B cell (primary cell): ENCODE measurements around the gene PDIA2. TPM values are rescaled to one million over a fixed set of nuclear protein-coding genes. Genes with fewer than 3 reads are reported as not detected.

Experiments used
- ATAC-seq: fragments of 200-7000 bp; cut with Tn5 transposase; one replicate; pipeline ENCODE4 v1.10.0; 2021; ENCODE audit warnings: low read depth, mild to moderate bottlenecking, moderate number of reproducible peaks, moderate library complexity
- CTCF ChIA-PET: fragments of 350-600 bp; sonication (Branson Sonifier 250); formaldehyde crosslinking; loops from one replicate; lab custom pipeline; 2021; ENCODE audit warnings: antibody characterized with exemption, inconsistent platforms; lab: Charles Lee
- POLR2A ChIA-PET: fragments of 350-600 bp; sonication (Branson Sonifier 250); formaldehyde crosslinking; loops from one replicate; lab custom pipeline; 2021; ENCODE audit warnings: antibody characterized with exemption; lab: Charles Lee
- DNase-seq: peaks from one replicate; pipeline ENCODE4 v3.0.0; 2013
- H2AFZ ChIP-seq: 2 replicates; pipeline ENCODE4 v1.6.1; 2012; ENCODE audit warnings: mild to moderate bottlenecking, low read depth, low read length; ENCODE audit not compliant: insufficient read depth, poor library complexity, severe bottlenecking
- H3K27ac ChIP-seq, 2 donors: 1 replicate in 1 of 2; 2 replicates in 1 of 2; pipeline ENCODE4 v1.5.1; 2012 to 2013; ENCODE audit warnings: low read length in 2 of 2, mild to moderate bottlenecking in 2 of 2, moderate library complexity in 1 of 2
- H3K27me3 ChIP-seq, 4 experiments: fragments of 200-600 bp in 1 of 4; sonication (generic) in 1 of 4; replicated peaks in 1 of 4; 1 replicate in 2 of 4; 2 replicates in 2 of 4; pipeline versions ENCODE4 v1.6.1 to v1.7.0; 2013 to 2016; ENCODE audit warnings: low read length in 3 of 4, mild to moderate bottlenecking in 2 of 4, mixed read lengths in 1 of 4, moderate library complexity in 1 of 4; ENCODE audit not compliant: insufficient read depth in 4 of 4, control insufficient read depth in 3 of 4; ENCODE audit errors: control extremely low read depth in 1 of 4
- H3K36me3 ChIP-seq, 2 experiments: replicated peaks in 1 of 2; 1 replicate in 1 of 2; 2 replicates in 1 of 2; pipeline versions ENCODE4 v1.6.1 to v1.7.1; 2013; ENCODE audit warnings: low read length in 1 of 2; ENCODE audit not compliant: insufficient read depth in 2 of 2, control insufficient read depth in 1 of 2; ENCODE audit errors: control extremely low read depth in 1 of 2, extremely low read depth in 1 of 2
- H3K4me1 ChIP-seq, 2 donors: fragments of 200-600 bp in 1 of 2; sonication (generic) in 1 of 2; 1 replicate in 1 of 2; 2 replicates in 1 of 2; pipeline versions ENCODE4 v1.5.1 to v1.6.1; 2013 to 2017; ENCODE audit warnings: low read length in 2 of 2; ENCODE audit not compliant: control insufficient read depth in 2 of 2, insufficient read depth in 2 of 2
- H3K4me2 ChIP-seq: replicated peaks from 2 replicates; pipeline ENCODE3; 2012; ENCODE audit warnings: mild to moderate bottlenecking, low read depth, low read length; ENCODE audit not compliant: poor library complexity, severe bottlenecking
- H3K4me3 ChIP-seq, 5 experiments: fragments of 200-600 bp in 1 of 5; sonication (generic) in 1 of 5; 1 replicate in 3 of 5; 2 replicates in 2 of 5; pipeline versions ENCODE4 v1.5.1 to v1.7.0; 2011 to 2016; ENCODE audit warnings: low read length in 4 of 5, mild to moderate bottlenecking in 4 of 5, low read depth in 2 of 5, control low read depth in 1 of 5, moderate library complexity in 1 of 5; ENCODE audit not compliant: insufficient read depth in 1 of 5; ENCODE audit errors: control extremely low read depth in 1 of 5, extremely low read depth in 1 of 5
- H3K79me2 ChIP-seq: fragments of 200-600 bp; sonication (generic); one replicate; pipeline ENCODE4 v1.6.0; 2016; ENCODE audit warnings: low read length; ENCODE audit not compliant: control insufficient read depth, insufficient read depth
- H3K9ac ChIP-seq: fragments of 200-600 bp; sonication (generic); 2 replicates; pipeline ENCODE4 v1.6.1; 2017; ENCODE audit warnings: mild to moderate bottlenecking, low read length, moderate library complexity
- H3K9me3 ChIP-seq, 3 donors: one replicate each; pipeline versions ENCODE4 v1.6.1 to v1.7.1; 2013; ENCODE audit warnings: low read length in 2 of 3; ENCODE audit not compliant: control insufficient read depth in 2 of 3, insufficient read depth in 1 of 3; ENCODE audit errors: control extremely low read depth in 1 of 3
- H4K20me1 ChIP-seq: 2 replicates; pipeline ENCODE4 v1.6.0; 2012; ENCODE audit warnings: mild to moderate bottlenecking, low read length; ENCODE audit not compliant: insufficient read depth, control insufficient read depth, poor library complexity, severe bottlenecking
- H3K27ac Mint-ChIP-seq: one replicate; pipeline ENCODE4 v1.8.0; 2021; ENCODE audit warnings: mixed read lengths
- H3K27me3 Mint-ChIP-seq: one replicate; pipeline ENCODE4 v1.8.0; 2021; ENCODE audit warnings: mixed read lengths
- H3K4me1 Mint-ChIP-seq: one replicate; pipeline ENCODE4 v1.8.0; 2021; ENCODE audit warnings: mixed read lengths
- H3K4me3 Mint-ChIP-seq: one replicate; pipeline ENCODE4 v1.8.0; 2021; ENCODE audit warnings: mixed read lengths
- H3K9me3 Mint-ChIP-seq: one replicate; pipeline ENCODE4 v1.8.0; 2022; ENCODE audit warnings: mixed read lengths; ENCODE audit not compliant: insufficient read depth
- EZH2 ChIP-seq: IDR thresholded peaks from 2 replicates; pipeline ENCODE4 v1.6.1; 2012; ENCODE audit warnings: borderline replicate concordance, low read depth, mild to moderate bottlenecking, moderate library complexity, low read length; ENCODE audit not compliant: insufficient read depth, poor library complexity, severe bottlenecking
- WGBS: methylation state at CpG from one replicate; pipeline ENCODE4 v1.1.5; 2013; ENCODE audit warnings: missing lambda C conversion rate; ENCODE audit not compliant: insufficient coverage; 5-methylcytosine and 5-hydroxymethylcytosine counted together
- intact Hi-C: fragments of 100-400 bp; cut with micrococcal nuclease; formaldehyde crosslinking; loops from one replicate; pipeline ENCODE4 v1.10.0; 2022
- polyA plus RNA-seq: library from polyadenylated mRNA; depleted of rRNA; stranded (reverse); fragments of >200 nt; gene quantifications from 2 replicates; pipeline ENCODE4 v1.2.3, GENCODE V29; 2012
- total RNA-seq, 2 donors: library from RNA; stranded (reverse); fragments of 120-200 nt in 1 of 2; gene quantifications; 1 replicate in 1 of 2; 2 replicates in 1 of 2; pipeline versions ENCODE4 v1.2.3 to v1.2.4, GENCODE V29; 2013 to 2022
- TF ChIP-seq, protein P1 (sequence below): fragments of 200-600 bp; IDR thresholded peaks from one replicate; pipeline ENCODE4 v1.8.0; 2022; ENCODE audit warnings: antibody characterized with exemption, mild to moderate bottlenecking

The PDIA2 gene
- total and polyA plus RNA-seq, 2 donors (not counting 1 experiment from before 2014, with no cell fraction given) = 0.06 TPM; not detected in 1

DNA sequence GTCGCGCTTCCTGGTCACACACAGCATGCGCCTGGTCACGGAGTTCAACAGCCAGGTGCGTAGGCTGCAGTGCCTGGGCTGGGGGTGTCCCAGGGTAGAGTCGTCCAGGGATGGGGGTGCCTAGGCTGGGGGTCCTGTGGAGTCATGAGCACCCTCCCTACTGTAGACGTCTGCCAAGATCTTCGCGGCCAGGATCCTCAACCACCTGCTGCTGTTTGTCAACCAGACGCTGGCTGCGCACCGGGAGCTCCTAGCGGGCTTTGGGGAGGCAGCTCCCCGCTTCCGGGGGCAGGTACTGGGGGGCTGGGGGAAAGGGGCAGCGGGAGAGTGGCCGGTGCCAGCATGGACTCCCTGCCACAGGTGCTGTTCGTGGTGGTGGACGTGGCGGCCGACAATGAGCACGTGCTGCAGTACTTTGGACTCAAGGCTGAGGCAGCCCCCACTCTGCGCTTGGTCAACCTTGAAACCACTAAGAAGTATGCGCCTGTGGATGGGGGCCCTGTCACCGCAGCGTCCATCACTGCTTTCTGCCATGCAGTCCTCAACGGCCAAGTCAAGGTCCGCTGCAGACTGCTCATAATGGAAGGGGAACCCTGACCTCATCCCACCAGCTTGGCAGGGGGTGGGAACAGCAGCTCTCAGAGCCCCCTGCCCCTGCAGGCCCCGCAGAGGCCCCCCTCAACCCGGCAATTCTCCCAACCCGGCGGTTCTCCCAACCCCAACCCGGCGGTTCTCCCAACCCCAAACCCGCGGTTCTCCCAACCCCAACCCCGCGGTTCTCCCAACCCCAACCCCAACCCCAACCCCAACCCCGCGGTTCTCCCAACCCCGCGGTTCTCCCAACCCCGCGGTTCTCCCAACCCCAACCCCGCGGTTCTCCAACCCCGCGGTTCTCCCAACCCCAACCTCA is 2.4 kb downstream of the PDIA2 start:
- no peaks in the 10 kb centered on the region for H3K4me1 Mint-ChIP-seq
- Histone ChIP-seq H3K4me3 (no peak overlapping the region), H4K20me1 (peaks cover 3% of the 10 kb centered on the region), H3K79me2 (no peaks in the 10 kb centered on the region), H3K36me3 (peaks cover 0 to 23% of the 10 kb centered on the region in 2 experiments), H3K4me2 (no peak overlapping the region), H3K4me1 (peaks cover 0 to 7% of the 10 kb centered on the region in 2 donors), H2AFZ (no peak overlapping the region), H3K9ac (no peak overlapping the region), H3K27ac (no peak overlapping the region), H3K27me3 (peaks cover 0 to 14% (median 3%) of the 10 kb centered on the region in 4 experiments), H3K9me3 (peaks cover 0 to 6% (median 0%) of the 10 kb centered on the region in 3 donors)
- no peak for DNase-seq
- H3K27ac Mint-ChIP-seq = no peak overlapping the region
- ChIA-PET POLR2A (no interaction called here), CTCF (no interaction called here)
- H3K4me3 Mint-ChIP-seq = no peak overlapping the region
- TF ChIP-seq, protein P1, sequence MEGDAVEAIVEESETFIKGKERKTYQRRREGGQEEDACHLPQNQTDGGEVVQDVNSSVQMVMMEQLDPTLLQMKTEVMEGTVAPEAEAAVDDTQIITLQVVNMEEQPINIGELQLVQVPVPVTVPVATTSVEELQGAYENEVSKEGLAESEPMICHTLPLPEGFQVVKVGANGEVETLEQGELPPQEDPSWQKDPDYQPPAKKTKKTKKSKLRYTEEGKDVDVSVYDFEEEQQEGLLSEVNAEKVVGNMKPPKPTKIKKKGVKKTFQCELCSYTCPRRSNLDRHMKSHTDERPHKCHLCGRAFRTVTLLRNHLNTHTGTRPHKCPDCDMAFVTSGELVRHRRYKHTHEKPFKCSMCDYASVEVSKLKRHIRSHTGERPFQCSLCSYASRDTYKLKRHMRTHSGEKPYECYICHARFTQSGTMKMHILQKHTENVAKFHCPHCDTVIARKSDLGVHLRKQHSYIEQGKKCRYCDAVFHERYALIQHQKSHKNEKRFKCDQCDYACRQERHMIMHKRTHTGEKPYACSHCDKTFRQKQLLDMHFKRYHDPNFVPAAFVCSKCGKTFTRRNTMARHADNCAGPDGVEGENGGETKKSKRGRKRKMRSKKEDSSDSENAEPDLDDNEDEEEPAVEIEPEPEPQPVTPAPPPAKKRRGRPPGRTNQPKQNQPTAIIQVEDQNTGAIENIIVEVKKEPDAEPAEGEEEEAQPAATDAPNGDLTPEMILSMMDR = no peak
- no peak for TF ChIP-seq EZH2
- no peaks in the 10 kb centered on the region for H3K27me3 Mint-ChIP-seq
- no peak for ATAC-seq
- no peaks in the 10 kb centered on the region for H3K9me3 Mint-ChIP-seq
- intact Hi-C loops = no loop called here
- 72% methylated on average over 30 of the region's 48 CpGs for WGBS
